A549 (cell line): ENCODE results near the gene BHLHE23. TPM values are rescaled to one million over a fixed set of nuclear protein-coding genes. Genes with fewer than 3 reads are reported as not detected.

ENCODE experiments used
- ATAC-seq, 2 experiments: fragments of 200-7000 bp in 1 of 2; fragments of >200 bp in 1 of 2; cut with Nextera tagmentation in 1 of 2; cut with Tn5 transposase in 1 of 2; 3 replicates each; pipeline versions ENCODE4 v1.8.0 to v1.9.1; 2018 to 2020; ENCODE audit warnings: mild to moderate bottlenecking in 1 of 2, moderate library complexity in 1 of 2
- CTCF ChIA-PET: fragments of 300-600 bp; sonication (Branson Sonifier 250); formaldehyde crosslinking; extraction: SDS; loops from one replicate; lab custom pipeline; 2021; ENCODE audit warnings: antibody characterized with exemption, inconsistent platforms; lab: Yijun Ruan, JAX
- POLR2A ChIA-PET: fragments of 350-600 bp; formaldehyde crosslinking; extraction: SDS; loops from one replicate; lab custom pipeline; 2021; ENCODE audit warnings: antibody characterized with exemption, inconsistent platforms; lab: Yijun Ruan, JAX
- DNase-seq, 2 experiments: peaks; one replicate each; pipeline versions ENCODE4 v3.0.0 to v3.0.0-alpha.2; 2011 to 2016; ENCODE audit warnings: low read depth in 1 of 2, low spot score in 1 of 2
- FAIRE-seq: peaks from 2 replicates; lab custom pipeline; 2011; peaks lifted over from hg19 to GRCh38; lab: Jason Lieb, UNC
- H3K27ac ChIP-seq, 2 experiments: fragments of >200 bp; sonication (Bioruptor Twin); formaldehyde crosslinking; 3 replicates each; pipeline ENCODE4 v1.5.1; 2016 to 2017
- H3K4me1 ChIP-seq: fragments of >200 bp; sonication (Bioruptor Twin); formaldehyde crosslinking; 3 replicates; pipeline ENCODE4 v1.6.1; 2016
- H3K4me2 ChIP-seq: fragments of >200 bp; sonication (Bioruptor Twin); formaldehyde crosslinking; 3 replicates; pipeline ENCODE4 v1.6.1; 2016
- H3K4me3 ChIP-seq: fragments of >200 bp; sonication (Bioruptor Twin); formaldehyde crosslinking; 3 replicates; pipeline ENCODE4 v1.5.1; 2016
- H3K9me3 ChIP-seq: fragments of >200 bp; sonication (Bioruptor Twin); formaldehyde crosslinking; 3 replicates; pipeline ENCODE4 v1.6.1; 2016
- BHLHE40 ChIP-seq: IDR thresholded peaks from 2 replicates; pipeline ENCODE4 v1.6.1; 2012; ENCODE audit warnings: low read depth, low read length, inconsistent platforms
- ESRRA ChIP-seq: fragments of 150-350 bp; IDR thresholded peaks from 2 replicates; pipeline ENCODE4 v1.6.1; 2014; ENCODE audit warnings: mild to moderate bottlenecking, low read length, borderline replicate concordance
- FOSB ChIP-seq: fragments of 250-450 bp; sonication (Bioruptor Pico); IDR thresholded peaks from 2 replicates; pipeline ENCODE4 v1.5.0; 2020; ENCODE audit warnings: mild to moderate bottlenecking, moderate library complexity
- FOSL2 ChIP-seq, 2 experiments: fragments of 450-650 bp in 1 of 2; fragments of >200 bp in 1 of 2; sonication (Bioruptor Twin) in 1 of 2; formaldehyde crosslinking; IDR thresholded peaks; 2 replicates each; pipeline versions ENCODE4 v1.5.0 to v1.6.1; 2016 to 2020; ENCODE audit warnings: mild to moderate bottlenecking in 1 of 2, moderate library complexity in 1 of 2
- HDAC2 ChIP-seq: fragments of 200-600 bp; sonication (generic); IDR thresholded peaks from 2 replicates; pipeline ENCODE4 v1.6.1; 2016
- HOXA7 ChIP-seq: fragments of 250-450 bp; sonication (Bioruptor Pico); IDR thresholded peaks from 2 replicates; pipeline ENCODE4 v1.5.0; 2020; ENCODE audit warnings: mild to moderate bottlenecking, moderate library complexity
- KDM1A ChIP-seq: fragments of 200-600 bp; sonication (generic); IDR thresholded peaks from 2 replicates; pipeline ENCODE4 v1.6.1; 2016; ENCODE audit warnings: low read depth, mild to moderate bottlenecking
- NFE2L2 ChIP-seq: fragments of 150-350 bp; conservative IDR thresholded peaks from 2 replicates; pipeline ENCODE4 v1.6.1; 2014; ENCODE audit warnings: low read length
- NPAS2 ChIP-seq: fragments of 250-450 bp; sonication (Bioruptor Pico); IDR thresholded peaks from 2 replicates; pipeline ENCODE4 v1.8.0; 2022; ENCODE audit warnings: mild to moderate bottlenecking, moderate library complexity, borderline replicate concordance
- NR3C1 ChIP-seq: fragments of >200 bp; sonication (Bioruptor Twin); formaldehyde crosslinking; IDR thresholded peaks from 3 replicates; pipeline ENCODE4 v1.6.1; 2017
- RAD21 ChIP-seq, 2 experiments: fragments of >200 bp in 1 of 2; sonication (Bioruptor Twin) in 1 of 2; formaldehyde crosslinking in 1 of 2; IDR thresholded peaks in 1 of 2; conservative IDR thresholded peaks in 1 of 2; 2 replicates in 1 of 2; 3 replicates in 1 of 2; pipeline ENCODE4 v1.6.1; 2012 to 2018; ENCODE audit warnings: inconsistent platforms in 1 of 2
- RARB ChIP-seq: fragments of 250-450 bp; sonication (Bioruptor Pico); IDR thresholded peaks from 2 replicates; pipeline ENCODE4 v1.8.0; 2021; ENCODE audit warnings: mild to moderate bottlenecking, moderate library complexity
- RCOR1 ChIP-seq: fragments of 150-350 bp; IDR thresholded peaks from 2 replicates; pipeline ENCODE4 v1.6.1; 2014; ENCODE audit warnings: antibody characterized with exemption, low read length, low read depth
- SREBF2 ChIP-seq: fragments of 450-650 bp; IDR thresholded peaks from 2 replicates; pipeline ENCODE4 v1.6.1; 2014; ENCODE audit warnings: mild to moderate bottlenecking, moderate library complexity
- TFCP2L1 ChIP-seq: fragments of 250-450 bp; sonication (Bioruptor Pico); IDR thresholded peaks from 2 replicates; pipeline ENCODE4 v1.5.0; 2021; ENCODE audit warnings: mild to moderate bottlenecking
- ZFP36 ChIP-seq: fragments of 450-650 bp; IDR thresholded peaks from 2 replicates; pipeline ENCODE4 v1.6.1; 2014; ENCODE audit warnings: borderline replicate concordance; ENCODE audit not compliant: partially characterized antibody
- WGBS: methylation state at CpG from one replicate; pipeline ENCODE4 v1.1.6; 2017; ENCODE audit errors: missing lambda C conversion rate; 5-methylcytosine and 5-hydroxymethylcytosine counted together
- polyA plus RNA-seq, 4 experiments: library from polyadenylated mRNA; depleted of rRNA in 3 of 4; stranded (reverse); fragments of >200 nt; fragmentation: RNase III in 1 of 4; extraction: RNeasy Plus Mini Kit Qiagen cat#74134 plus additional on column Dnase treatment in 1 of 4; gene quantifications; 2 replicates in 3 of 4; 3 replicates in 1 of 4; pipeline ENCODE4 v1.2.3, GENCODE V29; 2011 to 2017
- TF ChIP-seq, protein P1 (sequence below): fragments of 450-650 bp; IDR thresholded peaks from 2 replicates; pipeline ENCODE4 v1.6.1; 2014; ENCODE audit warnings: antibody characterized with exemption
- TF ChIP-seq, protein P2 (sequence below): IDR thresholded peaks from 2 replicates; pipeline ENCODE4 v1.6.1; 2012
- TF ChIP-seq, protein P3 (sequence below): IDR thresholded peaks from 2 replicates; pipeline ENCODE4 v1.6.1; 2012; ENCODE audit warnings: low read depth, borderline replicate concordance
- TF ChIP-seq, protein P4 (sequence below): fragments of >200 bp; sonication (Bioruptor Twin); formaldehyde crosslinking; IDR thresholded peaks from 3 replicates; pipeline ENCODE4 v1.5.1; 2016
- TF ChIP-seq, protein P5 (sequence below): fragments of 150-350 bp; IDR thresholded peaks from 2 replicates; pipeline ENCODE4 v1.6.1; 2014; ENCODE audit warnings: low read depth, mild to moderate bottlenecking, low read length
- TF ChIP-seq, protein P6 (sequence below): fragments of 250-450 bp; sonication (Bioruptor Pico); IDR thresholded peaks from 2 replicates; pipeline ENCODE4 v1.5.0; 2020; ENCODE audit warnings: low read depth, mild to moderate bottlenecking, moderate library complexity
- TF ChIP-seq, protein P7 (sequence below): fragments of 250-450 bp; sonication (Bioruptor Pico); IDR thresholded peaks from 2 replicates; pipeline ENCODE4 v1.5.0; 2021; ENCODE audit warnings: mild to moderate bottlenecking, moderate library complexity, borderline replicate concordance

Gene BHLHE23
- polyA plus RNA-seq, 2 of the 4 experiments (the other 2 are of a cell fraction), result not detected

DNA sequence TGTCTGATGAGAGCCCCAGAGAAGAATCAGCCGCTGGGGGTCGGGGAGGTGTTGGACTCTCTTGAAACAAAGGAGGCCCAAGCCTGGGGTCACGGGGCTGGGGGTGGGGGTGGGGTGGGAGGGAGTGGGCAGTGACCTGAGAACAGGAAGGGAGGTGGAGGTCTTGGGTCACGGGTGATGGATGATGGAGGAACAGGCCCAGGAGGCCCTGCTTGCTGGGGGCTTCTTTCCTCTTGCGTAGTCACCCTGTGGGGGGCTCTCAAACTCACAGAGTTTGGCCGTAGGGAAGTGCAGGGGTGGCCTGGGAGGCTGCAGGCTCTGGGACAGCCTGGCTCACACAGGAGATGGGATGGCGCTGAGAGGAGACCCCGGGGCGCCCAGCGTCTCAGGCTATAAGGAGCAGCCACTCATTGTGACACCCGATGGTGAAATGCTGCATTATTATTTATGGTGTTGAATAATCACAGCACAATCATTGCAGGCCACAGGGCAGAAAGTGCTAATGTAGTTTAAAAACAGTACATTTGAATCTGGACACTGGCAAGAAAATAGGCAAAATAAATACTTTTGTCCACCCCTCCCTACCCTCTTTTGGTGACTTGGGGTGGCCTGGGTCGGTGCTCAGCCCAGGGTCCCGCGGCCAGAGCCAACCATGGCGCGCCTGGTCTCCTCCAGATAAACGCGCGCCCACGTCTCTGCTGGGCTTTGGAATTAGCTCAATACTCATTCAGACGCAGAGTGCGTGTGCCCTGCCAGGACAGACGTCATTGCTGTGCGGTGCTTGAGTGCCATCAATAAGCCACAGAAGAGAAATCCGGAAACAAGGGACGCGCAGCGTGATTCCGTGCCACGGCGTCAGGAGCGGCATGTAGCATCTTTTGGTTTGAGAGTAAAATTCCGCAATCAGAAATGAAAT is 27.3 kb upstream of the BHLHE23 start:
- TF ChIP-seq RARB (CRISPR knock-in tag), result no peak
- no peak for TF ChIP-seq KDM1A
- TF ChIP-seq HDAC2, result no peak
- TF ChIP-seq SREBF2, result no peak
- TF ChIP-seq HOXA7, result no peak
- TF ChIP-seq, protein P1, sequence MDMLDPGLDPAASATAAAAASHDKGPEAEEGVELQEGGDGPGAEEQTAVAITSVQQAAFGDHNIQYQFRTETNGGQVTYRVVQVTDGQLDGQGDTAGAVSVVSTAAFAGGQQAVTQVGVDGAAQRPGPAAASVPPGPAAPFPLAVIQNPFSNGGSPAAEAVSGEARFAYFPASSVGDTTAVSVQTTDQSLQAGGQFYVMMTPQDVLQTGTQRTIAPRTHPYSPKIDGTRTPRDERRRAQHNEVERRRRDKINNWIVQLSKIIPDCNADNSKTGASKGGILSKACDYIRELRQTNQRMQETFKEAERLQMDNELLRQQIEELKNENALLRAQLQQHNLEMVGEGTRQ, result no peak
- no peak for TF ChIP-seq FOSB (CRISPR knock-in tag)
- TF ChIP-seq ZFP36, result no peak
- TF ChIP-seq ESRRA, result no peak
- TF ChIP-seq, protein P2, sequence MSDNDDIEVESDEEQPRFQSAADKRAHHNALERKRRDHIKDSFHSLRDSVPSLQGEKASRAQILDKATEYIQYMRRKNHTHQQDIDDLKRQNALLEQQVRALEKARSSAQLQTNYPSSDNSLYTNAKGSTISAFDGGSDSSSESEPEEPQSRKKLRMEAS, result no peak
- TF ChIP-seq, protein P3, sequence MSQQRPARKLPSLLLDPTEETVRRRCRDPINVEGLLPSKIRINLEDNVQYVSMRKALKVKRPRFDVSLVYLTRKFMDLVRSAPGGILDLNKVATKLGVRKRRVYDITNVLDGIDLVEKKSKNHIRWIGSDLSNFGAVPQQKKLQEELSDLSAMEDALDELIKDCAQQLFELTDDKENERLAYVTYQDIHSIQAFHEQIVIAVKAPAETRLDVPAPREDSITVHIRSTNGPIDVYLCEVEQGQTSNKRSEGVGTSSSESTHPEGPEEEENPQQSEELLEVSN, result no peak
- TF ChIP-seq BHLHE40, result no peak
- TF ChIP-seq, protein P4, sequence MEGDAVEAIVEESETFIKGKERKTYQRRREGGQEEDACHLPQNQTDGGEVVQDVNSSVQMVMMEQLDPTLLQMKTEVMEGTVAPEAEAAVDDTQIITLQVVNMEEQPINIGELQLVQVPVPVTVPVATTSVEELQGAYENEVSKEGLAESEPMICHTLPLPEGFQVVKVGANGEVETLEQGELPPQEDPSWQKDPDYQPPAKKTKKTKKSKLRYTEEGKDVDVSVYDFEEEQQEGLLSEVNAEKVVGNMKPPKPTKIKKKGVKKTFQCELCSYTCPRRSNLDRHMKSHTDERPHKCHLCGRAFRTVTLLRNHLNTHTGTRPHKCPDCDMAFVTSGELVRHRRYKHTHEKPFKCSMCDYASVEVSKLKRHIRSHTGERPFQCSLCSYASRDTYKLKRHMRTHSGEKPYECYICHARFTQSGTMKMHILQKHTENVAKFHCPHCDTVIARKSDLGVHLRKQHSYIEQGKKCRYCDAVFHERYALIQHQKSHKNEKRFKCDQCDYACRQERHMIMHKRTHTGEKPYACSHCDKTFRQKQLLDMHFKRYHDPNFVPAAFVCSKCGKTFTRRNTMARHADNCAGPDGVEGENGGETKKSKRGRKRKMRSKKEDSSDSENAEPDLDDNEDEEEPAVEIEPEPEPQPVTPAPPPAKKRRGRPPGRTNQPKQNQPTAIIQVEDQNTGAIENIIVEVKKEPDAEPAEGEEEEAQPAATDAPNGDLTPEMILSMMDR, result no peak
- no peak for TF ChIP-seq NPAS2
- POLR2A ChIA-PET, result no interaction called here

DNA sequence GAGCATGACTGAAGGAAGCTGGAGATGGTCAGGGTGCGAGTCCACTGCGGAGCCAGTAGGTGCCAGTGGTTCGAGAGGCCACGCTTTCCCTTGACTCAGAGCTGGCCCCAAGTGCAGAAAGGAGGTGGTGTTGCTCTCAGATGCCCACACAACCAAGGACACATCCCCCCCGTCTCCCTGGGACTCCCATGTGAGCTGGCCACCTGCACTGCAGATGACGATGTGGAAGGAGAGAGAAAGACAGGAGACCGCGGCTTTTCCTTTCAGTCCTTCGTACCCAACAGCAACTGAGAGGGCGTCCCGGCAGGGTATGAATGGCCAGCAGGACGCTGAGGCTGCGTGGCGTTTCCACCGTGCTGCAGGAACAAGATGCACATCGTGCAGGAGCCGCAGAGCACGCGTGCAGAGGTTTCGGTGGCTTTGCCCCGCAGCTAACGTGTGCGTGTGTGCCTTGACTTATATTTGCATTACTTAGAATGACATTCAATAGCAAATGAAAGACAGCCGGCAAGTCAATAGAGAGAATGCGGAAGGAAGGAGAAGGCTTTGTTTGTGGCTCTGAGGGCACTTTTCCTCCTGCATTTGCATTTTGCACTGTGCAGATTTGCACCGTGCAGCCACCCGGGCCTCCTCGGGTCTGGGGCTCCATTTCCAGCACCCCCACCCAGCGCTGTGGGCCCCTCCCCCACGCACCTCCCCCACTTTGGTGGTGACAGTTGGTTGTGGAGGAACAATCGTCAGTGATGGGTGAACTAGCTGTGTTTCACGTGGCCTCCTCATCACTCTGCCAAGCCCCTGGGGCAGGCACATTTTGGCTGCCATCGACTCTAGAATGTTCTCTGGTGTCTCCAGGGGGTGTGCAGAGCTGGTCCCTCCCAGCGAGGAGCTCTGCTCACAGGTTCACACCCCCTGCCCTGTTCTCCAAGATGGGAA is 26.4 kb upstream of the BHLHE23 start:
- H3K4me2 ChIP-seq, result peak overlapping the region; percentile 38
- H3K9me3 ChIP-seq, result no peaks in the 10 kb centered on the region
- WGBS, result 32% methylated on average over 34 of the region's 34 CpGs
- CTCF ChIA-PET, result interaction anchor here (0.7 kb wide), 1 partner anchor 9 kb away, joined by 3 read pairs; no protein-coding TSS in a partner anchor
- POLR2A ChIA-PET, result no interaction called here
- DNase-seq (no peak), FAIRE-seq (no peak), ATAC-seq (peak; percentile 23 to 44; a peak in 4 of 6 replicates)
- no peak overlapping the region for H3K27ac ChIP-seq
- H3K4me3 ChIP-seq, result no peak overlapping the region
- 0 out of 3 replicates have a peak, but pooled peaks cover 2% of the 10 kb centered on the region for H3K4me1 ChIP-seq
- no peak for TF ChIP-seq NR3C1
- TF ChIP-seq KDM1A, result no peak
- no peak for TF ChIP-seq RAD21 (conservative IDR thresholded peaks at IDR 0.05 in 1 of 2, IDR thresholded peaks at IDR 0.05 in 1 of 2)
- TF ChIP-seq, protein P5, sequence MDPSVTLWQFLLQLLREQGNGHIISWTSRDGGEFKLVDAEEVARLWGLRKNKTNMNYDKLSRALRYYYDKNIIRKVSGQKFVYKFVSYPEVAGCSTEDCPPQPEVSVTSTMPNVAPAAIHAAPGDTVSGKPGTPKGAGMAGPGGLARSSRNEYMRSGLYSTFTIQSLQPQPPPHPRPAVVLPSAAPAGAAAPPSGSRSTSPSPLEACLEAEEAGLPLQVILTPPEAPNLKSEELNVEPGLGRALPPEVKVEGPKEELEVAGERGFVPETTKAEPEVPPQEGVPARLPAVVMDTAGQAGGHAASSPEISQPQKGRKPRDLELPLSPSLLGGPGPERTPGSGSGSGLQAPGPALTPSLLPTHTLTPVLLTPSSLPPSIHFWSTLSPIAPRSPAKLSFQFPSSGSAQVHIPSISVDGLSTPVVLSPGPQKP, result no peak
- TF ChIP-seq TFCP2L1, result no peak
- no peak for TF ChIP-seq HOXA7
- TF ChIP-seq, protein P1, result no peak
- no peak for TF ChIP-seq SREBF2
- TF ChIP-seq HDAC2, result no peak
- TF ChIP-seq RARB (CRISPR knock-in tag), result no peak
- no peak for TF ChIP-seq RCOR1
- TF ChIP-seq FOSL2 (IDR thresholded peaks at IDR 0.05), result no peak
- TF ChIP-seq FOSL2 (CRISPR knock-in tag; IDR thresholded peaks at IDR 0.05), result no peak
- TF ChIP-seq, protein P6, sequence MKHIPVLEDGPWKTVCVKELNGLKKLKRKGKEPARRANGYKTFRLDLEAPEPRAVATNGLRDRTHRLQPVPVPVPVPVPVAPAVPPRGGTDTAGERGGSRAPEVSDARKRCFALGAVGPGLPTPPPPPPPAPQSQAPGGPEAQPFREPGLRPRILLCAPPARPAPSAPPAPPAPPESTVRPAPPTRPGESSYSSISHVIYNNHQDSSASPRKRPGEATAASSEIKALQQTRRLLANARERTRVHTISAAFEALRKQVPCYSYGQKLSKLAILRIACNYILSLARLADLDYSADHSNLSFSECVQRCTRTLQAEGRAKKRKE (CRISPR knock-in tag), result no peak
- no peak for TF ChIP-seq NFE2L2
- TF ChIP-seq, protein P7, sequence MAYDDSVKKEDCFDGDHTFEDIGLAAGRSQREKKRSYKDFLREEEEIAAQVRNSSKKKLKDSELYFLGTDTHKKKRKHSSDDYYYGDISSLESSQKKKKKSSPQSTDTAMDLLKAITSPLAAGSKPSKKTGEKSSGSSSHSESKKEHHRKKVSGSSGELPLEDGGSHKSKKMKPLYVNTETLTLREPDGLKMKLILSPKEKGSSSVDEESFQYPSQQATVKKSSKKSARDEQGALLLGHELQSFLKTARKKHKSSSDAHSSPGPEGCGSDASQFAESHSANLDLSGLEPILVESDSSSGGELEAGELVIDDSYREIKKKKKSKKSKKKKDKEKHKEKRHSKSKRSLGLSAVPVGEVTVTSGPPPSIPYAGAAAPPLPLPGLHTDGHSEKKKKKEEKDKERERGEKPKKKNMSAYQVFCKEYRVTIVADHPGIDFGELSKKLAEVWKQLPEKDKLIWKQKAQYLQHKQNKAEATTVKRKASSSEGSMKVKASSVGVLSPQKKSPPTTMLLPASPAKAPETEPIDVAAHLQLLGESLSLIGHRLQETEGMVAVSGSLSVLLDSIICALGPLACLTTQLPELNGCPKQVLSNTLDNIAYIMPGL, result no peak
- no peak for TF ChIP-seq ZFP36

More for the DNA sequence above, 27.3 kb upstream of the BHLHE23 start:
- Histone ChIP-seq H3K4me1 (no peaks in the 10 kb centered on the region), H3K9me3 (no peaks in the 10 kb centered on the region), H3K27ac (no peak overlapping the region), H3K4me3 (no peak overlapping the region), H3K4me2 (no peak overlapping the region)
- 83% methylated on average over 30 of the region's 33 CpGs for WGBS
- ATAC-seq, result no peak
- FAIRE-seq, result no peak
- CTCF ChIA-PET, result interaction anchor here (0.6 to 0.7 kb wide), 2 partner anchors 10 to 731 kb away, joined by 3 read pairs; no protein-coding TSS in a partner anchor
- DNase-seq, result no peak
